Skeletal muscle tissue (tissue), 4 donors: ENCODE results near the gene MATN1. TPM values are rescaled to one million over a fixed set of nuclear protein-coding genes. Genes with fewer than 3 reads are reported as not detected.

Source experiments
- H3K27ac ChIP-seq: one replicate; pipeline ENCODE4 v1.7.0; 2013; ENCODE audit warnings: mild to moderate bottlenecking, low read depth, low read length, inconsistent platforms
- H3K27me3 ChIP-seq, 3 donors: one replicate each; pipeline ENCODE4 v1.7.0; 2013; ENCODE audit warnings: low read length in 3 of 3; ENCODE audit not compliant: control insufficient read depth in 3 of 3, insufficient read depth in 3 of 3
- H3K36me3 ChIP-seq, 3 donors: one replicate each; pipeline ENCODE4 v1.7.0; 2013; ENCODE audit warnings: low read length in 3 of 3; ENCODE audit not compliant: control insufficient read depth in 3 of 3, insufficient read depth in 3 of 3
- H3K4me1 ChIP-seq, 3 donors: one replicate each; pipeline ENCODE4 v1.7.0; 2013; ENCODE audit warnings: low read length in 3 of 3, mild to moderate bottlenecking in 3 of 3; ENCODE audit not compliant: control insufficient read depth in 3 of 3, insufficient read depth in 3 of 3
- H3K4me3 ChIP-seq, 3 donors: one replicate each; pipeline ENCODE4 v1.7.0; 2013; ENCODE audit warnings: low read length in 3 of 3
- H3K9ac ChIP-seq, 3 donors: one replicate each; pipeline ENCODE4 v1.7.0; 2013; ENCODE audit warnings: low read length in 3 of 3, mild to moderate bottlenecking in 3 of 3, moderate library complexity in 2 of 3, low read depth in 1 of 3
- H3K9me3 ChIP-seq, 3 donors: one replicate each; pipeline ENCODE4 v1.7.0; 2013; ENCODE audit warnings: low read length in 3 of 3; ENCODE audit not compliant: control insufficient read depth in 3 of 3
- total RNA-seq: library from RNA; depleted of rRNA; stranded (reverse); fragments of >200 nt; gene quantifications from one replicate; pipeline ENCODE4 v1.2.3, GENCODE V29; 2014
- donor health status: Osteomylitis.

MATN1 gene
- total RNA-seq, 1 donor from 2014 or later = 1.6 TPM

GRCh38 chr1:30675761-30676160 is 47.6 kb downstream of the MATN1 start:
- H3K27me3 ChIP-seq = peaks cover 0 to 6% (median 5%) of the 10 kb centered on the region in 3 donors
- peaks cover 0 to 5% (median 0%) of the 10 kb centered on the region in 3 donors for H3K9me3 ChIP-seq
- no peak overlapping the region for H3K9ac ChIP-seq
- H3K4me3 ChIP-seq = no peak overlapping the region
- no peaks in the 10 kb centered on the region for H3K36me3 ChIP-seq
- peaks cover 0 to 4% (median 0%) of the 10 kb centered on the region in 3 donors for H3K4me1 ChIP-seq
- H3K27ac ChIP-seq = no peak overlapping the region

- Histone ChIP-seq H3K9me3 (peaks cover 0 to 5% (median 0%) of the 10 kb centered on the region in 3 donors), H3K4me3 (no peak overlapping the region), H3K36me3 (no peaks in the 10 kb centered on the region), H3K9ac (no peak overlapping the region), H3K27ac (no peak overlapping the region), H3K27me3 (peaks cover 0 to 5% (median 3%) of the 10 kb centered on the region in 3 donors), H3K4me1 (peaks cover 0 to 4% (median 3%) of the 10 kb centered on the region in 3 donors)
These were observed 48.1 kb downstream of the MATN1 start for GRCh38 chr1:30675289-30675688.

- Histone ChIP-seq H3K27me3 (peaks cover 0 to 3% (median 0%) of the 10 kb centered on the region in 3 donors), H3K4me3 (no peak overlapping the region), H3K9ac (no peak overlapping the region), H3K9me3 (peaks cover 0 to 5% (median 0%) of the 10 kb centered on the region in 3 donors), H3K36me3 (no peaks in the 10 kb centered on the region), H3K27ac (no peak overlapping the region), H3K4me1 (peaks cover 0 to 4% (median 3%) of the 10 kb centered on the region in 3 donors)
These were observed 50.0 kb downstream of the MATN1 start for GRCh38 chr1:30673395-30673794.

- Histone ChIP-seq H3K4me1 (peaks cover 0 to 4% (median 3%) of the 10 kb centered on the region in 3 donors), H3K9me3 (peaks cover 0 to 5% (median 0%) of the 10 kb centered on the region in 3 donors), H3K4me3 (no peak overlapping the region), H3K27me3 (peaks cover 0 to 3% (median 2%) of the 10 kb centered on the region in 3 donors), H3K27ac (no peak overlapping the region), H3K9ac (no peak overlapping the region), H3K36me3 (no peaks in the 10 kb centered on the region)
These were observed 50.7 kb downstream of the MATN1 start for GRCh38 chr1:30672661-30673060.

GRCh38 chr1:30670240-30671060 is 52.9 kb downstream of the MATN1 start:
- H3K27ac ChIP-seq = no peak overlapping the region
- H3K4me3 ChIP-seq = no peak overlapping the region
- H3K9ac ChIP-seq = no peak overlapping the region
- H3K27me3 ChIP-seq = peaks cover 0 to 3% (median 3%) of the 10 kb centered on the region in 3 donors
- H3K36me3 ChIP-seq = no peaks in the 10 kb centered on the region
- peaks cover 0 to 3% (median 0%) of the 10 kb centered on the region in 3 donors for H3K4me1 ChIP-seq
- peaks cover 0 to 5% (median 0%) of the 10 kb centered on the region in 3 donors for H3K9me3 ChIP-seq

- Histone ChIP-seq H3K27ac (no peak overlapping the region), H3K4me1 (peaks cover 1 to 8% (median 3%) of the 10 kb centered on the region in 3 donors), H3K27me3 (peaks cover 0 to 3% (median 3%) of the 10 kb centered on the region in 3 donors), H3K9ac (no peak overlapping the region), H3K9me3 (peaks cover 0 to 2% (median 0%) of the 10 kb centered on the region in 3 donors), H3K36me3 (no peaks in the 10 kb centered on the region), H3K4me3 (no peak overlapping the region)
These were observed 54.6 kb downstream of the MATN1 start for GRCh38 chr1:30668546-30669327.

GRCh38 chr1:30668024-30668423 is 55.4 kb downstream of the MATN1 start:
- H3K27ac ChIP-seq = no peak overlapping the region
- no peak overlapping the region for H3K4me3 ChIP-seq
- no peak overlapping the region for H3K9ac ChIP-seq
- H3K9me3 ChIP-seq = no peaks in the 10 kb centered on the region
- peaks cover 2 to 8% (median 3%) of the 10 kb centered on the region in 3 donors for H3K4me1 ChIP-seq
- H3K27me3 ChIP-seq = peaks cover 0 to 6% (median 3%) of the 10 kb centered on the region in 3 donors
- no peaks in the 10 kb centered on the region for H3K36me3 ChIP-seq

GRCh38 chr1:30666756-30667273 is 56.6 kb downstream of the MATN1 start:
- Histone ChIP-seq H3K9ac (no peak overlapping the region), H3K9me3 (no peaks in the 10 kb centered on the region), H3K4me3 (no peak overlapping the region), H3K36me3 (no peaks in the 10 kb centered on the region), H3K4me1 (peaks cover 2 to 8% (median 3%) of the 10 kb centered on the region in 3 donors), H3K27me3 (peaks cover 0 to 13% (median 3%) of the 10 kb centered on the region in 3 donors), H3K27ac (no peak overlapping the region)

GRCh38 chr1:30665216-30666010 is 58.0 kb downstream of the MATN1 start:
- Histone ChIP-seq H3K36me3 (no peaks in the 10 kb centered on the region), H3K9me3 (no peaks in the 10 kb centered on the region), H3K9ac (no peak overlapping the region), H3K4me3 (no peak overlapping the region), H3K4me1 (peaks cover 2 to 8% (median 2%) of the 10 kb centered on the region in 3 donors), H3K27ac (no peak overlapping the region), H3K27me3 (peaks cover 0 to 12% (median 3%) of the 10 kb centered on the region in 3 donors)
